ENCODE measurements around the gene TBCD.

TBCD gene

DNA sequence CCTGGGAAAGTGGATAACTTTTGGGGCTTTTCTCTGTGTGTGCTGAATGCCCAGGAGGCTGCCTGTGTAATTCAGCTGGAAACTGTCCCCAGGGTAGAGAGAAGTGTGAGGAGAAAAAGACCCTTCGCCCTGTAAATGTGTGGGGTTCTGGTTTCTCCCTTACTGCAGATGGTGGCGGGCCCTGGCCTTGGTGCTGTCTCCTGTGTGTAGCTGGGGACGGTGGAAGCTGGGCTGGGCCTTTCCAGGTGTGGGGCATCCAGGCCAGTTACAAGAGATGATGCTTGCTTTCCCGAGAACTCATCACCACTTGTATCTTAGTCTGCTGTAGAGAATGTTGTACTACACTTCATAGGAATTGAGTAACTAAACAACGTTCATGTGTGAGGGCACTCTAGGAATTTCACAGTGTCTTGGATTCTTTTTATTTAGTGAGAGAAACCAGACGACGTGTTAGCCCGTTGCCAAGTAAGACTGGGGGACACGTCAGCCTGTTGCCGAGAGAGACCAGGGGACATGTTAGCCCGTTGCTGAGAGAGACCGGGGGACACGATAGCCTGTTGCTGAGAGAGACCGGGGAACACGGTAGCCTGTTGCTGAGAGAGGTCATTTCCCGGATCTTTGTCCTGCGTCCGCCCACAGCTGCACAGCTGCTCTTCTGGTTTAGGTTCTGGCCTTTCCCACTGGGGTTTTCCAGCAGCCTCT lies 43.1 kb downstream of the TBCD start:
- CTCF ChIA-PET = interaction anchor here (1.2 kb wide), 1 partner anchor 18 kb away, joined by 3 read pairs; no protein-coding TSS in a partner anchor
- DNase-seq (ENCODE audit: low read depth, low spot score) = no peak
- TF ChIP-seq, protein P1, sequence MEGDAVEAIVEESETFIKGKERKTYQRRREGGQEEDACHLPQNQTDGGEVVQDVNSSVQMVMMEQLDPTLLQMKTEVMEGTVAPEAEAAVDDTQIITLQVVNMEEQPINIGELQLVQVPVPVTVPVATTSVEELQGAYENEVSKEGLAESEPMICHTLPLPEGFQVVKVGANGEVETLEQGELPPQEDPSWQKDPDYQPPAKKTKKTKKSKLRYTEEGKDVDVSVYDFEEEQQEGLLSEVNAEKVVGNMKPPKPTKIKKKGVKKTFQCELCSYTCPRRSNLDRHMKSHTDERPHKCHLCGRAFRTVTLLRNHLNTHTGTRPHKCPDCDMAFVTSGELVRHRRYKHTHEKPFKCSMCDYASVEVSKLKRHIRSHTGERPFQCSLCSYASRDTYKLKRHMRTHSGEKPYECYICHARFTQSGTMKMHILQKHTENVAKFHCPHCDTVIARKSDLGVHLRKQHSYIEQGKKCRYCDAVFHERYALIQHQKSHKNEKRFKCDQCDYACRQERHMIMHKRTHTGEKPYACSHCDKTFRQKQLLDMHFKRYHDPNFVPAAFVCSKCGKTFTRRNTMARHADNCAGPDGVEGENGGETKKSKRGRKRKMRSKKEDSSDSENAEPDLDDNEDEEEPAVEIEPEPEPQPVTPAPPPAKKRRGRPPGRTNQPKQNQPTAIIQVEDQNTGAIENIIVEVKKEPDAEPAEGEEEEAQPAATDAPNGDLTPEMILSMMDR (IDR thresholded peaks at IDR 0.05; ENCODE audit: insufficient read depth, low read length, missing control alignments) = no peak
- POLR2A ChIA-PET = no interaction called here
- H3K4me3 ChIP-seq (ENCODE audit: low read depth, low read length) = no peak overlapping the region

DNA sequence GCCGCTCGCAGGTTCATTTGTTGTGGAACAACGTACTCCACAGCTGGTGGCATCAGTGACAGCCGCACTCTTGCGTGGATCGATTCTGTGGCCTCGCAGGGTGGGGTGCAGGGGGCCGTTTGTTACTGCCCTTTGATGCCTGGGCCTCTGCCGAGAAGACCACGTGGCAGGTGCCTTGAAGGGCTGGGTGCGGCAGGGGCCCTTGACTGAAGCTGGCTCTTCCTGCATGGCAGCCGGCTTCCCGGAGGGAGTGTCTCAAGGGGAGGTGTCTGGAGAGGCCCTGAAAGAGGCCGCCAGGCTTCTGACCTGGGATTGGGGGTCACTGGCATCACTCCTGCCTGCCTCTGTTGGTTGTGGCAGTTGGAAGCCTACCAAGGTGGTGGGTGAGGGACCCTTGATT lies 43.8 kb downstream of the TBCD start:
- TF ChIP-seq, protein P1 (IDR thresholded peaks at IDR 0.05; ENCODE audit: insufficient read depth, low read length, missing control alignments) = no peak
- ChIA-PET CTCF (no interaction called here), POLR2A (no interaction called here)
- DNase-seq (ENCODE audit: low read depth, low spot score) = no peak
- no peak overlapping the region for H3K4me3 ChIP-seq (ENCODE audit: low read depth, low read length)

DNA sequence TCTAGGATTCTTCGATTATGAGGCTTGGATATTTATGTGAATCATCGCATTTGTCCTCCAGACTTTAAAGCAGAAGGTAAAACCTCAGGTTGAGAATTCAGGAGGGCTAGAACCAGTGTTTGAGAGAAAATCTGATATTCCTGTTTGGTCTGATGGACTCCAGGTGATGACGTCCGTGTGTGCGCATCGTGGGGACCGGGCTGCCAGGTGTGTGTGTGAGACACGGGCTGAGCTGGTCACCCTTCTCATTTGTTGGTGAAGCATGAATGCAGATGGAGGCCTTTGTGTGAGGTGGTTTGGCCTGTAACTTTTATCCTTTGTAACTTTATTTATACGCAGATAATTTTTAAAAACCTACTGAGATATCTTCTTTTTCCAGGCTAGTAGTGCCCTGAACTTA lies 45.2 kb downstream of the TBCD start:
- DNase-seq (ENCODE audit: low read depth, low spot score) = no peak
- CTCF ChIA-PET = no interaction called here
- POLR2A ChIA-PET = no interaction called here
- H3K4me3 ChIP-seq (ENCODE audit: low read depth, low read length) = no peak overlapping the region
- TF ChIP-seq, protein P1 (IDR thresholded peaks at IDR 0.05; ENCODE audit: insufficient read depth, low read length, missing control alignments) = no peak

DNA sequence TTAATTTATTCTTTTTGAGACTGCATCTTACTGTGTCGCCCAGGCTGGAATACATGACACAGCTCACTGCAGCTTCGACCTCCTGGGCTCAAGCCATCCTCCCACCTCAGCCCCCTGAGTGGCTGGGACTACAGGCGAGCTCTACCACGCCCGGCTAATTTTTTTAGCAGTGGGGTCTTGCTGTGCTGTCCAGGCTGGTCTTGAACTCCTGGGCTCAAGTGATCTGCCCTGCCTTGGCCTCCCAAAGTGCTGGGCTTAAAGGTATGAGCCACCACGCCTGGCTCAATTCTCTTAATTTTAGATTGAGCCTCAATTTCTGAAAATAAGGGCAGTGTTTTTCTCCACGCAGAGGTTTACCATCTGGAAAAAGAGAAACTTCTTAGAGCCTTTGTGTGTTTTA lies 46.9 kb downstream of the TBCD start:
- no peak overlapping the region for H3K4me3 ChIP-seq (ENCODE audit: low read depth, low read length)
- ChIA-PET POLR2A (no interaction called here), CTCF (interaction anchor here (1.0 kb wide), 1 partner anchor 17 kb away, joined by 3 read pairs; no protein-coding TSS in a partner anchor)
- DNase-seq (ENCODE audit: low read depth, low spot score) = no peak
- TF ChIP-seq, protein P1 (IDR thresholded peaks at IDR 0.05; ENCODE audit: insufficient read depth, low read length, missing control alignments) = no peak

DNA sequence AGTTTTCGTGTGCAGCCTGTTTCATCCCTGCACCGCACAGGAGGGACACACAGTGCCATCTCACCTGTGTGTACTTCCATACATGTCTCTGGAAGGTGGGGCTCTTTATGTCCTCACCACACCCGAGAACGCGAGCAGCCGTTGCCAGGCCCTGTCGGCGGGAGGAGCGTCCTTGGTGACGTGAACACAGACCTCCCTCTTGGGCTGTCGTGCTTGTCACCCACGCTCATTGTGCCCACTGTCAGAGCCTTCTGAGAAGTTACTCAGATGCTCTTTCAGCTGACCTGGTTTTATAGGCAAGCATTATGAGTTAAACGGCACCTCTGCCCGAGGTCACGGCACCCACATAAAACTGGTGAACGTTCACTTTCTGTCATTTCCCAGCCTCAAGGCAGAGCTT lies 47.7 kb downstream of the TBCD start:
- DNase-seq (ENCODE audit: low read depth, low spot score) = no peak
- H3K4me3 ChIP-seq (ENCODE audit: low read depth, low read length) = no peak overlapping the region
- TF ChIP-seq, protein P1 (IDR thresholded peaks at IDR 0.05; ENCODE audit: insufficient read depth, low read length, missing control alignments) = no peak
- ChIA-PET CTCF (interaction anchor here (1.0 kb wide), 1 partner anchor 18 kb away, joined by 3 read pairs; no protein-coding TSS in a partner anchor), POLR2A (no interaction called here)

DNA sequence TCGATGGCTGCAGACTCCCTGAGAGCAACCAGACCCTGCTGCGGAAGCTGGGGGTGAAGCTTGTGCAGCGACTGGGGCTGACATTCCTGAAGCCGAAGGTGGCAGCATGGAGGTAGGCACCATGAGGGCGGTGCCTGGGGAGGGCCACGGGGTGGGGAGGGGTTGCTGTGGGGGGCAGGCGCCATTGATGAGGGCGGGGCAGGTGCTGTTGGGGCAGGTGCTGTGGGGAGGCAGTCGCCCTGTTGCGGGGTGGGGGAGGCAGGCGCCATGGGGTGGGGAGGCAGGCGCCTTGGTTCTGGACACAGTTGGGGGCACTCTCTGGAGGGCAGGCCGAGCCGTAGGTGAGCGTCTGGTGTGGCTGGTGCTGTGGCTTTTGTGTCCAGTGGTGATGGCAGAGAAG lies 49.0 kb downstream of the TBCD start:
- TF ChIP-seq, protein P1 (IDR thresholded peaks at IDR 0.05; ENCODE audit: insufficient read depth, low read length, missing control alignments) = no peak
- no peak overlapping the region for H3K4me3 ChIP-seq (ENCODE audit: low read depth, low read length)
- ChIA-PET CTCF (no interaction called here), POLR2A (no interaction called here)
- no peak for DNase-seq (ENCODE audit: low read depth, low spot score)
